Chondrocyte (in vitro differentiated cells): Measurements from ENCODE around the gene SEMA3B. TPM values are rescaled to one million over a fixed set of nuclear protein-coding genes. Genes with fewer than 3 reads are reported as not detected.

Experiments
- DNase-seq: peaks from one replicate; pipeline ENCODE4 v3.0.0; 2021; ENCODE audit warnings: mixed read lengths, low spot score
- H3K27ac Mint-ChIP-seq: one replicate; pipeline ENCODE4 v1.8.0; 2021; ENCODE audit warnings: mild to moderate bottlenecking, moderate library complexity, mixed read lengths; ENCODE audit not compliant: unreplicated experiment
- H3K27me3 Mint-ChIP-seq: 2 replicates; pipeline ENCODE4 v1.8.0; 2021; ENCODE audit warnings: low read depth, mixed read lengths
- H3K36me3 Mint-ChIP-seq: 2 replicates; pipeline ENCODE4 v1.8.0; 2021; ENCODE audit warnings: low read depth, mixed read lengths
- H3K4me1 Mint-ChIP-seq: 2 replicates; pipeline ENCODE4 v1.8.0; 2021; ENCODE audit warnings: low read depth, mild to moderate bottlenecking, mixed read lengths
- H3K4me3 Mint-ChIP-seq: one replicate; pipeline ENCODE4 v1.8.0; 2021; ENCODE audit warnings: mild to moderate bottlenecking, moderate library complexity, mixed read lengths; ENCODE audit not compliant: unreplicated experiment
- H3K9me3 Mint-ChIP-seq: 2 replicates; pipeline ENCODE4 v1.8.0; 2021; ENCODE audit warnings: low read depth, mixed read lengths
- CTCF ChIP-seq: fragments of 200-600 bp; sonication (generic); IDR thresholded peaks from 2 replicates; pipeline ENCODE4 v1.5.0; 2021; ENCODE audit warnings: antibody characterized with exemption, mild to moderate bottlenecking, moderate library complexity
- total RNA-seq: library from RNA; stranded (reverse); gene quantifications from 3 replicates; pipeline ENCODE4 v1.2.1, GENCODE V29; 2021

SEMA3B gene
- total RNA-seq, 1 donor from 2014 or later = 16.4 TPM

- H3K4me1 Mint-ChIP-seq = peaks cover 46% of the 10 kb centered on the region
- no peak overlapping the region for H3K27ac Mint-ChIP-seq
- TF ChIP-seq CTCF = no peak
- H3K36me3 Mint-ChIP-seq = peaks cover 8% of the 10 kb centered on the region
- no peaks in the 10 kb centered on the region for H3K27me3 Mint-ChIP-seq
- H3K9me3 Mint-ChIP-seq = no peaks in the 10 kb centered on the region
- no peak overlapping the region for H3K4me3 Mint-ChIP-seq
- no peak for DNase-seq
Observed at GRCh38 chr3:50318163-50318562, 49.2 kb downstream of the SEMA3B start.

- Mint-ChIP-seq H3K9me3 (no peaks in the 10 kb centered on the region), H3K4me1 (peaks cover 47% of the 10 kb centered on the region), H3K4me3 (no peak overlapping the region), H3K27me3 (no peaks in the 10 kb centered on the region), H3K27ac (no peak overlapping the region), H3K36me3 (peaks cover 8% of the 10 kb centered on the region)
- DNase-seq = no peak
- TF ChIP-seq CTCF = no peak
Observed at GRCh38 chr3:50318615-50319014, 49.7 kb downstream of the SEMA3B start.

- Mint-ChIP-seq H3K9me3 (no peaks in the 10 kb centered on the region), H3K27me3 (no peaks in the 10 kb centered on the region), H3K4me1 (peaks cover 47% of the 10 kb centered on the region), H3K27ac (no peak overlapping the region), H3K36me3 (peaks cover 8% of the 10 kb centered on the region), H3K4me3 (peak overlapping the region; percentile 30)
- no peak for TF ChIP-seq CTCF
- DNase-seq = no peak
Observed at GRCh38 chr3:50319181-50319893, 50.4 kb downstream of the SEMA3B start.

DNA sequence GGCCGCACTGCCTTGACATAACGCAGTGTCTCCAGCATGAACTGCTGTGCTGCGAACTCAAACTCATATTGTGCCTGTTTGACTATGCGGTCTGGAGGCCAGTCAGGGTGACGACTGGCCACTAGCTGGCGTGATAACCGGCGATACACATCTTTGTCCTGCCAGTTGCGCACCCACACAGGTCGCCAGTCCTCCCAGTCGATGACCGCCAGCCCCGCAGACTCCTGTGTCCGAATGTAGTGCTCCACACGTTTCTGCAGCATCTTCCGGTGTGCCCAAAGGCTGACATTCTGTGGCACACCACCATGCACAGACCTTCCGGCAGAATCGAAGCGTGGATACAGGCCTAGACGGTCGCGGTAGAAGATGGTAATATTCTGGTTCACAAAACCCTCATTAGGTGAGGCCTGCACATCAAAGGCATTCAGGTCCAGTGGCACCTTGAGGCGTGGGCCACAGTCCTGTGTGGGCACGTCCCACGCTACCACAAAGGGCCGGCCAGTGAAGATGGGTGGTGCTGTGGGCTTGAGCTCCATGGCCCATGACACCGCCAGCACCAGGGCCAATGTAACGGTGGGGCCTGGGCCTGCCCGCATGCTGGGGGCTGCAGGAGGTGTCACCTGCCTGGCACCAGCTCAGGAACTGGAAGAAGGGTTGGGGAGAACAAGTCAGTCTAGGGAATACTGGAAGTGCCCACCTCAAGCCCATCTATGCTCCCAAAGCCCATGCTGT, 51.1 kb downstream of the SEMA3B start:
- no peak overlapping the region for H3K27ac Mint-ChIP-seq
- TF ChIP-seq CTCF = no peak
- H3K27me3 Mint-ChIP-seq = no peaks in the 10 kb centered on the region
- H3K36me3 Mint-ChIP-seq = peaks cover 8% of the 10 kb centered on the region
- H3K4me3 Mint-ChIP-seq = peak overlapping the region; percentile 86
- no peaks in the 10 kb centered on the region for H3K9me3 Mint-ChIP-seq
- H3K4me1 Mint-ChIP-seq = peaks cover 51% of the 10 kb centered on the region
- no peak for DNase-seq

GRCh38 chr3:50320853-50321335, 51.9 kb downstream of the SEMA3B start:
- Mint-ChIP-seq H3K4me1 (peaks cover 51% of the 10 kb centered on the region), H3K27ac (peak overlapping the region; percentile 89), H3K9me3 (no peaks in the 10 kb centered on the region), H3K36me3 (peaks cover 5% of the 10 kb centered on the region), H3K27me3 (no peaks in the 10 kb centered on the region), H3K4me3 (peak overlapping the region; percentile 86)
- peak; percentile 86 for DNase-seq
- TF ChIP-seq CTCF = no peak
